MM.1S (cell line): ENCODE results near the gene LCP2.
A peak's percentile ranks its signal among the peaks of the same experiment; 100 is the strongest.

Experiments used
- DNase-seq: peaks from one replicate; pipeline ENCODE4 v3.0.0-alpha.2; 2015
- H2AFZ ChIP-seq: fragments of 300-600 bp; sonication (generic); 2 replicates; pipeline ENCODE4 v1.6.0; 2016; ENCODE audit warnings: antibody characterized with exemption, low read length
- H3F3A ChIP-seq: fragments of 300-600 bp; sonication (generic); 2 replicates; pipeline ENCODE4 v1.6.1; 2016; ENCODE audit warnings: mild to moderate bottlenecking, antibody characterized with exemption, low read length, moderate library complexity, mixed read lengths; ENCODE audit not compliant: insufficient read depth
- H3K27ac ChIP-seq: fragments of 300-600 bp; sonication (generic); 2 replicates; pipeline ENCODE4 v1.5.1; 2016; ENCODE audit warnings: mild to moderate bottlenecking, low read length
- H3K27me3 ChIP-seq: fragments of 300-600 bp; sonication (generic); replicated peaks from 2 replicates; pipeline ENCODE4 v1.6.0; 2016; ENCODE audit warnings: low read length; ENCODE audit not compliant: insufficient read depth
- H3K36me3 ChIP-seq: fragments of 300-600 bp; sonication (generic); replicated peaks from 2 replicates; pipeline ENCODE4 v1.6.1; 2016; ENCODE audit warnings: mild to moderate bottlenecking, low read length, mixed read lengths; ENCODE audit not compliant: insufficient read depth
- H3K4me1 ChIP-seq: fragments of 300-600 bp; sonication (generic); 2 replicates; pipeline ENCODE4 v1.6.1; 2016; ENCODE audit warnings: low read length, mixed read lengths
- H3K4me2 ChIP-seq: fragments of 300-600 bp; sonication (generic); 2 replicates; pipeline ENCODE4 v1.6.0; 2016; ENCODE audit warnings: low read depth, low read length
- H3K4me3 ChIP-seq: fragments of 300-600 bp; sonication (generic); 2 replicates; pipeline ENCODE4 v1.5.1; 2016; ENCODE audit warnings: low read length, mixed read lengths
- H3K79me2 ChIP-seq: fragments of 300-600 bp; sonication (generic); 2 replicates; pipeline ENCODE4 v1.6.1; 2016; ENCODE audit warnings: mixed run types, low read length, mixed read lengths
- H3K9ac ChIP-seq: fragments of 300-600 bp; sonication (generic); 2 replicates; pipeline ENCODE4 v1.6.1; 2016; ENCODE audit warnings: low read length, mixed read lengths
- H3K9me2 ChIP-seq: fragments of 300-600 bp; sonication (generic); replicated peaks from 2 replicates; pipeline ENCODE4 v1.6.1; 2016; ENCODE audit warnings: mild to moderate bottlenecking, low read length, mixed read lengths; ENCODE audit not compliant: insufficient read depth
- H3K9me3 ChIP-seq: fragments of 300-600 bp; sonication (generic); replicated peaks from 2 replicates; pipeline ENCODE4 v1.6.1; 2016; ENCODE audit warnings: mild to moderate bottlenecking, low read length, mixed read lengths; ENCODE audit not compliant: insufficient read depth
- H4K20me1 ChIP-seq: fragments of 300-600 bp; sonication (generic); 2 replicates; pipeline ENCODE4 v1.6.1; 2016; ENCODE audit warnings: mild to moderate bottlenecking, low read length, moderate library complexity, mixed read lengths; ENCODE audit not compliant: insufficient read depth
- CTCF ChIP-seq: fragments of 300-600 bp; sonication (generic); IDR thresholded peaks from 2 replicates; pipeline ENCODE4 v1.5.1; 2016; ENCODE audit warnings: antibody characterized with exemption, low read length, mixed read lengths
- EZH2 ChIP-seq: fragments of 300-600 bp; sonication (generic); optimal IDR thresholded peaks from 2 replicates; pipeline ENCODE3; 2017; ENCODE audit warnings: low read depth, mild to moderate bottlenecking, antibody characterized with exemption, low read length, mixed read lengths
- EZH2phosphoT487 ChIP-seq: fragments of 300-600 bp; sonication (generic); IDR thresholded peaks from 2 replicates; pipeline ENCODE4 v1.6.1; 2018; ENCODE audit warnings: antibody characterized with exemption, low read length

Gene LCP2

GRCh38 chr5:170257370-170257769 lies 40.2 kb downstream of the LCP2 start:
- H3K9me2 ChIP-seq: no peaks in the 10 kb centered on the region
- H3F3A ChIP-seq: peaks cover 32% of the 10 kb centered on the region
- H3K4me2 ChIP-seq: no peak overlapping the region
- H3K9me3 ChIP-seq: no peaks in the 10 kb centered on the region
- H3K27ac ChIP-seq: no peak overlapping the region
- H3K36me3 ChIP-seq: peaks cover 50% of the 10 kb centered on the region
- H3K4me3 ChIP-seq: no peak overlapping the region
- no peak for DNase-seq
- no peaks in the 10 kb centered on the region for H4K20me1 ChIP-seq
- H3K4me1 ChIP-seq: peaks cover 52% of the 10 kb centered on the region
- no peaks in the 10 kb centered on the region for H3K27me3 ChIP-seq
- TF ChIP-seq EZH2phosphoT487: no peak
- TF ChIP-seq CTCF: no peak
- TF ChIP-seq EZH2: no peak
- H3K9ac ChIP-seq: no peak overlapping the region
- H3K79me2 ChIP-seq: peaks cover 16% of the 10 kb centered on the region
- H2AFZ ChIP-seq: no peak overlapping the region

GRCh38 chr5:170256571-170256970 lies 41.0 kb downstream of the LCP2 start:
- no peak for DNase-seq
- H4K20me1 ChIP-seq: no peaks in the 10 kb centered on the region
- no peaks in the 10 kb centered on the region for H3K9me3 ChIP-seq
- H3K79me2 ChIP-seq: peaks cover 15% of the 10 kb centered on the region
- H3K9ac ChIP-seq: no peak overlapping the region
- no peaks in the 10 kb centered on the region for H3K9me2 ChIP-seq
- TF ChIP-seq CTCF (no peak), EZH2phosphoT487 (no peak), EZH2 (no peak)
- no peak overlapping the region for H2AFZ ChIP-seq
- peaks cover 44% of the 10 kb centered on the region for H3K4me1 ChIP-seq
- no peaks in the 10 kb centered on the region for H3K27me3 ChIP-seq
- H3K36me3 ChIP-seq: peaks cover 53% of the 10 kb centered on the region
- H3F3A ChIP-seq: peaks cover 27% of the 10 kb centered on the region
- no peak overlapping the region for H3K4me2 ChIP-seq
- H3K4me3 ChIP-seq: no peak overlapping the region
- no peak overlapping the region for H3K27ac ChIP-seq

- DNase-seq: peak; percentile 95
- Histone ChIP-seq H3K36me3 (peaks cover 44% of the 10 kb centered on the region), H3K4me3 (no peak overlapping the region), H3K4me1 (peaks cover 33% of the 10 kb centered on the region), H4K20me1 (no peaks in the 10 kb centered on the region), H3K4me2 (peak overlapping the region; percentile 35), H3K79me2 (no peaks in the 10 kb centered on the region), H3F3A (peaks cover 27% of the 10 kb centered on the region), H3K27me3 (no peaks in the 10 kb centered on the region), H2AFZ (no peak overlapping the region), H3K9me2 (no peaks in the 10 kb centered on the region), H3K9ac (peak overlapping the region; percentile 24; the same call in 1 of the 2 replicates), H3K9me3 (no peaks in the 10 kb centered on the region), H3K27ac (peak overlapping the region; percentile 84)
- TF ChIP-seq EZH2phosphoT487 (no peak), CTCF (no peak), EZH2 (no peak)
Measured at GRCh38 chr5:170254056-170254455, 43.5 kb downstream of the LCP2 start.
